Kidney epithelial cell (primary cell): ENCODE measurements around the gene AKAIN1. TPM values are rescaled to one million over a fixed set of nuclear protein-coding genes. Genes with fewer than 3 reads are reported as not detected.

Experiments
- DNase-seq: peaks from one replicate; pipeline ENCODE4 v3.0.0-alpha.2; 2010; ENCODE audit warnings: low read depth
- H3K27me3 ChIP-seq: 2 replicates; pipeline ENCODE4 v1.6.0; 2011; ENCODE audit warnings: low read length; ENCODE audit not compliant: control insufficient read depth, insufficient read depth
- H3K36me3 ChIP-seq: 2 replicates; pipeline ENCODE4 v1.5.1; 2011; ENCODE audit warnings: low read length; ENCODE audit not compliant: control insufficient read depth, insufficient read depth
- H3K4me3 ChIP-seq: 2 replicates; pipeline ENCODE4 v1.5.1; 2011; ENCODE audit warnings: low read depth, mild to moderate bottlenecking, control low read depth, low read length
- total RNA-seq: library from RNA; depleted of rRNA; stranded (reverse); fragments of >200 nt; gene quantifications from 2 replicates; pipeline ENCODE4 v1.2.3, GENCODE V29; 2015
- TF ChIP-seq, protein P1 (sequence below): IDR thresholded peaks from 2 replicates; pipeline ENCODE4 v1.5.1; 2011; ENCODE audit warnings: mild to moderate bottlenecking, moderate library complexity, low read length, control low read depth, inconsistent platforms; ENCODE audit not compliant: insufficient read depth, poor library complexity, severe bottlenecking

AKAIN1 gene
- total RNA-seq, 1 donor from 2014 or later, result not detected

DNA sequence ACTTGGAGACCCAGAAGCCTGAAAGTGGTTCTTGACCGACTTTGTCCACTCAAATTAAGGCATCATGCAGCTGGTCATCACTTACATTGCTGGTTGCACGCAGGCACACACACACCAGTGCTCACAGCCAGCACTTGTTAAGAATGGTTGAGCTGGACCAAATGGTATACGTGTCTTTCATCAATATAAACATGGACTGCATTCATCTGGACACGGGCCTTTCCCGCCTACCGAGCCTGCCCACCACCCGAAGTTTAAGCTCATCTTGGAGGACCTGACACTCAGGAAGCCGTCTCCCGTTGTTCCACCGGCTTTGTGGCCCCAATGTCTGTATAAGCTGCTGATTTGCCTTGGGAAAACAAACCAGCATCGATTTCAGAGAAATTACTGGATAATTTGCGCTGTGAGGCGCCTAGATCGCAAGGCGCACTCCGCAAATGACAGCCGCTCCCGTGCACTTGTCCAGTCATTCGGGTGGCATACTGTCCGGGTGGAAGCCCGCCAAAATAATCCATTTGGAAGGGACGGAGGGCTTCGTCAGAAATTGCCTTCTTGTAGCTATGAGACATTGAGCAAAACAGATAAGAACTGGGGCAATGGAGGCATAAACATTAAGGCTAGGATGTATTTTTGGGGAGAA is 40.1 kb upstream of the AKAIN1 start:
- DNase-seq, result no peak
- Histone ChIP-seq H3K4me3 (peak overlapping the region; percentile 79), H3K27me3 (no peaks in the 10 kb centered on the region), H3K36me3 (no peaks in the 10 kb centered on the region)
- TF ChIP-seq, protein P1, sequence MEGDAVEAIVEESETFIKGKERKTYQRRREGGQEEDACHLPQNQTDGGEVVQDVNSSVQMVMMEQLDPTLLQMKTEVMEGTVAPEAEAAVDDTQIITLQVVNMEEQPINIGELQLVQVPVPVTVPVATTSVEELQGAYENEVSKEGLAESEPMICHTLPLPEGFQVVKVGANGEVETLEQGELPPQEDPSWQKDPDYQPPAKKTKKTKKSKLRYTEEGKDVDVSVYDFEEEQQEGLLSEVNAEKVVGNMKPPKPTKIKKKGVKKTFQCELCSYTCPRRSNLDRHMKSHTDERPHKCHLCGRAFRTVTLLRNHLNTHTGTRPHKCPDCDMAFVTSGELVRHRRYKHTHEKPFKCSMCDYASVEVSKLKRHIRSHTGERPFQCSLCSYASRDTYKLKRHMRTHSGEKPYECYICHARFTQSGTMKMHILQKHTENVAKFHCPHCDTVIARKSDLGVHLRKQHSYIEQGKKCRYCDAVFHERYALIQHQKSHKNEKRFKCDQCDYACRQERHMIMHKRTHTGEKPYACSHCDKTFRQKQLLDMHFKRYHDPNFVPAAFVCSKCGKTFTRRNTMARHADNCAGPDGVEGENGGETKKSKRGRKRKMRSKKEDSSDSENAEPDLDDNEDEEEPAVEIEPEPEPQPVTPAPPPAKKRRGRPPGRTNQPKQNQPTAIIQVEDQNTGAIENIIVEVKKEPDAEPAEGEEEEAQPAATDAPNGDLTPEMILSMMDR, result no peak

DNA sequence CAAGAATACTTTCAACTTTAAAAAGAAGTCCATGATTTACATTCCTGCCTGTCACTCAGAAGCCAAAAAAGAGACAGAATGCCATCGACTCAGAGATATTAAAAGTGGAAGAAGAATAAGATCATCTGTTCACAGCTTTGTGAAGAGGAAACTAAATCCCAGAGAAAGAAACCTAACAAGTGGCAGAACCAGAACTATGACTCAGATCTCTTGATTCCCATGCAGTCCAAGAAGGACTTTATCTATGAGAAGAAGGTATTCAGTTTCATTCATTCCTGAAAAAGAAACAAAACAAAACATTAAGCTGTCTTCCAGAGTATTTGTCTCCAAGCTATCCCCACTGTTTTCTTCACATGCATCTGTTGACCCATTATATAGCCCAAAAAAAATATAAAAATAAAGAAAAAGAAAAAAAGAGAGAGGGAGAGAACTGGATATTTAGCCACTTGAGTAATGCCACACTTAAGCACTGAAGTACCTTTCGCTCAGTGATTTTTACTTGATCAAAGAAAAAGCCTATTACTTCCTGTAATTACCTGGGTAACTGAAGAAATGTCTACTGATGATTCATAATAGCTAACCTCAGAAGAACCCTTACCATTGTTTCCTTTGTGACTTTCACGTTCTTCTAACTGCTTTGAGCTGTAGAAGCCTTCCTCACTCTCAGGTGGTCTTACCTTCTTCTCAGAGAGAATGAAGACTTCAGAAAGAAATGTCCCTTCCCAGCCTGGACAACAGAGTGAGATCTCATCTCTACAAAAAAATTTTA is 17.7 kb upstream of the AKAIN1 start:
- DNase-seq, result no peak
- TF ChIP-seq, protein P1, result no peak
- Histone ChIP-seq H3K27me3 (no peaks in the 10 kb centered on the region), H3K36me3 (no peaks in the 10 kb centered on the region), H3K4me3 (no peak overlapping the region)

DNA sequence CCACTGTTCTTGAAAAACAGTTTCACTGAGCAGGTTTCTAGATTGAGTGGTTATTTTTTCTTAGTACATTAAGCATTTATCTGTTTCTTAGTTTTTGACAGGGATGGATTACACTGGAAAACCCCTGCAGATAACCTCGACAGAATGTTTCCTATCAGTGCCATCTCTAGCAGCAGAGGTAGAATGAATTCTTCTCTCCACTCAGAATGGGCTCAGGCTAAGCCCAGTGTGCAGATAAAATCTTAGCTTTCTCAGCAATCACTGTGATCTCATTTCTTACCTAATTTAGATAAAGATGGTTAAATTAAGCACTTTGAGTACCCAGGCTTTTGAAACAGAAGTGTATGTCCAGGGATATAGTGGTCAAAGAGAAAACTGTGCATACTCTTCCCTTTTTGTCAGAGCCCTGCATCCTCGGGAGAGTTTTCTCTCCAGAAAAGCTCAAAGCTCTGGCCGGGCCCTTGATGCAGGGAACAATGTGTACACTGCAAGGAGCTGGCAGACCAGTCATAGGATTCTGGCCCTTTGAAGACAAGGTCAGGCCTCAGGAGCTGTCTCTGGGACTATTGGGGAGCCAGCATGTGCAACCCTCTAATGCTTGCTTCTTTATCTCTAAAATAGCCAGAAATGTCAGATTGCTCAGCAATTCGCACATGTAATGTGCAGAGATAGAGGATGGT is 10.6 kb upstream of the AKAIN1 start:
- DNase-seq, result no peak
- Histone ChIP-seq H3K36me3 (no peaks in the 10 kb centered on the region), H3K27me3 (no peaks in the 10 kb centered on the region), H3K4me3 (no peak overlapping the region)
- TF ChIP-seq, protein P1, result no peak

DNA sequence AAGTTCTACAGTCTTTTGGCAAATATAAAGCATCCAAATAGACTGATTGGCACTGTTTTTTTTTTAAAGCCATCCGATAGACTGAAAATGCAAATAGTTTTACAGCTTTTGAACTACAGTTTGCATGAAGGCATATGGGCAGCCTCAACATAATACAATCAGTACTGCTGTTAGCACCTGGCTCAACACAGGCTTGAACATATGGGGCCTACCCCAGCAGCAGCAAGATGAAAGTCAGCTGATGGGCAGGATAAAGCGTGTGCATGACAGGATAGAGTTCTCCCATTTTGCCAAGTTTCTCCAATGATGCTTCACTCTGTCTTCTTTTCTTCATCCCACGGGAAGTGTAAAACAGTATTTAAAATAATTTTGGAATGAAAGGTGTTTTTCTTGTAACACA is 1.3 kb upstream of the AKAIN1 start:
- TF ChIP-seq, protein P1, result no peak
- DNase-seq, result no peak
- H3K27me3 ChIP-seq, result peaks cover 27% of the 10 kb centered on the region

DNA sequence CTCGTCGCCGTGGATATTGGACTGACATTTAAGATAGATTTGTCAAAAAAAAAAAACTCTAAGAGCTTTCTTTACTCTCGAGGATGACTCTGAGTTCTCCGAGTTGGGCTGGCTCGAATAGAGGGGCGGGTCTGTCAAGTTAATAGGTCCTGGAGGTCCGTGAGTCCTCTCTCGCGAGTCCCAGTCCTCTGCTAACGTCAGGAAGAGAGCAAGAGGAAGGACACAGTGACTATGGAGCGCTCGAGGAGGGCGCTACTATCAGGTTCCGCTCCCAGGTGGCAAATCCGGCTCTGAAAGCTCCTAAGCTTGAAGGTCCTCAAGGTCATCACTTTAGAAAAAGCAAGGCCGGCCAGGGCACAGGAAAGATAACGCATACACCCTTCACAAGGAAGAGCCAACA is 404 bp upstream of the AKAIN1 start:
- Histone ChIP-seq H3K4me3 (no peak overlapping the region), H3K36me3 (no peaks in the 10 kb centered on the region), H3K27me3 (peaks cover 27% of the 10 kb centered on the region)
- TF ChIP-seq, protein P1, result no peak
- no peak for DNase-seq

More for the DNA sequence above, 1.3 kb upstream of the AKAIN1 start:
- H3K36me3 ChIP-seq, result no peaks in the 10 kb centered on the region
- H3K4me3 ChIP-seq, result no peak overlapping the region
